Measurements from ENCODE around the gene ARSB.

Gene ARSB

DNA sequence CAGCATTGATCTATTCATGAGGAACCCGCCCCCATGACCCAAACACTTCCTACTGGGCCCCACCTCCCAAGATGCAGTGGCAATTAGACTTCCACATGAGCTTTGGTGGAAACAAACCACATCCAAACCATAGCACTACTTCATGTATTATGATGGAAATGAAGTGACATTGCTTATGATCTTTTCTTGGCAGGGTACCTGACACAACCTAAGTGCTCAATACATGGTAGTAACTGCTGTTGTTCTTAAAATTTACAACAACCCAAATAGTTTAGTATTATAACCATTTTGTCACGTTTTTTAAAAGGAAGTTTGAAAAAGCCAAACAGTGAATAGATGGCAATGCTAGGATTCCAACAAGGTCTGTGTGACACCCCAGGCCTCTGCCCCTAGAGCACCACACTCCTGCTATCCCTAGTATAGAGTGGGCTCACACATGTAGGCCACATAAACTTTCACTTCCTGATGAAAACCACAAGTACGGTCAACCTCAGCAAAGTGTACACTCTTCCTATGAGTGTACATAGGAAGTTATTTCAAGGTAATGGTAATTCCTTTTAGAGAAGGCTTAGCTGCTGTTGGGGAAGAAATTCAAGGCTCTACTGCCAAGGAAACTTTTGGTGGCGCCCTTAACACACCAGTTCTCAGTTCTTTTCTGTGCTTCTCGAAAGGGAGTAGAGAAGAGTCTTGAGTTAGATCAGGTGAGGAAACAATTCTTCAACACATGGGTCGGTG lies 97.6 kb downstream of the ARSB start:
- Histone ChIP-seq H3K79me2 (ENCODE audit: low read length) (no peaks in the 10 kb centered on the region), H4K20me1 (ENCODE audit: insufficient read depth, low read length) (no peaks in the 10 kb centered on the region), H3K9me3 (replicated peaks; ENCODE audit: insufficient read depth, low read length) (no peaks in the 10 kb centered on the region), H3K27ac (ENCODE audit: low read length) (no peak overlapping the region), H3K36me3 (replicated peaks; ENCODE audit: insufficient read depth, low read length) (no peaks in the 10 kb centered on the region), H3K27me3 (replicated peaks; ENCODE audit: insufficient read depth, low read length) (no peaks in the 10 kb centered on the region), H3K9me2 (replicated peaks; ENCODE audit: insufficient read depth, low read length) (no peaks in the 10 kb centered on the region), H3F3A (ENCODE audit: insufficient read depth, low read length) (no peaks in the 10 kb centered on the region), H3K4me2 (ENCODE audit: low read depth, low read length) (no peak overlapping the region), H2AFZ (ENCODE audit: low read length) (no peak overlapping the region), H3K9ac (ENCODE audit: low read length) (no peak overlapping the region), H3K4me3 (ENCODE audit: low read length) (no peak overlapping the region), H3K4me1 (ENCODE audit: low read length) (peaks cover 4% of the 10 kb centered on the region; the same call in 1 of the 2 replicates)
- peak; percentile 23 for DNase-seq
- TF ChIP-seq EZH2phosphoT487 (IDR thresholded peaks at IDR 0.05; ENCODE audit: low read length) (no peak), EZH2 (optimal IDR thresholded peaks at IDR 0.05; ENCODE audit: low read depth, low read length) (no peak)
- TF ChIP-seq, protein P1, sequence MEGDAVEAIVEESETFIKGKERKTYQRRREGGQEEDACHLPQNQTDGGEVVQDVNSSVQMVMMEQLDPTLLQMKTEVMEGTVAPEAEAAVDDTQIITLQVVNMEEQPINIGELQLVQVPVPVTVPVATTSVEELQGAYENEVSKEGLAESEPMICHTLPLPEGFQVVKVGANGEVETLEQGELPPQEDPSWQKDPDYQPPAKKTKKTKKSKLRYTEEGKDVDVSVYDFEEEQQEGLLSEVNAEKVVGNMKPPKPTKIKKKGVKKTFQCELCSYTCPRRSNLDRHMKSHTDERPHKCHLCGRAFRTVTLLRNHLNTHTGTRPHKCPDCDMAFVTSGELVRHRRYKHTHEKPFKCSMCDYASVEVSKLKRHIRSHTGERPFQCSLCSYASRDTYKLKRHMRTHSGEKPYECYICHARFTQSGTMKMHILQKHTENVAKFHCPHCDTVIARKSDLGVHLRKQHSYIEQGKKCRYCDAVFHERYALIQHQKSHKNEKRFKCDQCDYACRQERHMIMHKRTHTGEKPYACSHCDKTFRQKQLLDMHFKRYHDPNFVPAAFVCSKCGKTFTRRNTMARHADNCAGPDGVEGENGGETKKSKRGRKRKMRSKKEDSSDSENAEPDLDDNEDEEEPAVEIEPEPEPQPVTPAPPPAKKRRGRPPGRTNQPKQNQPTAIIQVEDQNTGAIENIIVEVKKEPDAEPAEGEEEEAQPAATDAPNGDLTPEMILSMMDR (IDR thresholded peaks at IDR 0.05; ENCODE audit: low read length), result no peak

DNA sequence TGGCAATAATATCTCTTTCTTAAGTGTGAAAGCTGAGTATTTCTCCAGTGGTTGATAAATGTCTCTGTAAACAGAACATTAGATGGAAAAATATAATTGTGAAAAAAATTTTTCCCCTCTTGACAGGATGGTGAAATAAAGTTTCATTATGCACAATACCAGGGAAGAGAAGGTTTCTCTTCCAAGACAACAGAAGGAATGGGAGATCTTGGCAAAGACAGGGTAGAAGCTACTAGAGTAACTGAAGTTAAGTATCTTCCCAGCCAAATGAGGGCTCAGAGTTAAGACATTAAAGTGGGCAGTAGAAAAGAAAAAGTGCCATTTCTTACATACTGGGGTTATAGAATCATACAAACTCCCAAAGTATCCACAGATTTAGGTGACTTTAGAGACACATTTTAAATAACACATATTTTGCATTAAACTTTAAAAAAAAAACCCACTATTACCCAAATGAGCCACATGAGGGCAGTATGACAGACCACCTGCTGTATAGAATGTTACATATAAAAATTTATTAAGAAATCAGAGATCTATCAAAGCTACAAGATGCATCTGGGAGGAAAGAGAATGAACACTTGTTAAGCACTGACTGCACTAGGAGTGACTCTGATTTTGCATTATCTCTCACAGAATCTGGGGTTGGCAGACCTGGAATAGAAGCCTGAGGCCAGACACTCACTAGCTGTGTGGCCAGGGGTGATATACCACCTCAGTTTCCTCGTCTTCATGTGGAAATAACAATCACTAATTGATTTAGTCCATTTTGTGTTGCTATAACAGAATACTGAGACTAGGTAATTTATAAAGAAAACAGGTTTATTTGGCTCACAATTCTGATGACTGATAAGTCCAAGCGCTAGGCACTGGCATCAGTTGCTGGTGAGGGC lies 98.5 kb downstream of the ARSB start:
- Histone ChIP-seq H3K27ac (ENCODE audit: low read length) (no peak overlapping the region), H3K9ac (ENCODE audit: low read length) (no peak overlapping the region), H3K4me2 (ENCODE audit: low read depth, low read length) (no peak overlapping the region), H3F3A (ENCODE audit: insufficient read depth, low read length) (no peaks in the 10 kb centered on the region), H3K9me2 (replicated peaks; ENCODE audit: insufficient read depth, low read length) (no peaks in the 10 kb centered on the region), H4K20me1 (ENCODE audit: insufficient read depth, low read length) (no peaks in the 10 kb centered on the region), H3K9me3 (replicated peaks; ENCODE audit: insufficient read depth, low read length) (no peaks in the 10 kb centered on the region), H3K36me3 (replicated peaks; ENCODE audit: insufficient read depth, low read length) (no peaks in the 10 kb centered on the region), H3K4me3 (ENCODE audit: low read length) (no peak overlapping the region), H3K4me1 (ENCODE audit: low read length) (peaks cover 4% of the 10 kb centered on the region; the same call in 1 of the 2 replicates), H2AFZ (ENCODE audit: low read length) (no peak overlapping the region), H3K79me2 (ENCODE audit: low read length) (no peaks in the 10 kb centered on the region), H3K27me3 (replicated peaks; ENCODE audit: insufficient read depth, low read length) (no peaks in the 10 kb centered on the region)
- DNase-seq, result peak; percentile 27
- no peak for TF ChIP-seq EZH2 (optimal IDR thresholded peaks at IDR 0.05; ENCODE audit: low read depth, low read length)
- TF ChIP-seq, protein P1 (IDR thresholded peaks at IDR 0.05; ENCODE audit: low read length), result peak; percentile 64

DNA sequence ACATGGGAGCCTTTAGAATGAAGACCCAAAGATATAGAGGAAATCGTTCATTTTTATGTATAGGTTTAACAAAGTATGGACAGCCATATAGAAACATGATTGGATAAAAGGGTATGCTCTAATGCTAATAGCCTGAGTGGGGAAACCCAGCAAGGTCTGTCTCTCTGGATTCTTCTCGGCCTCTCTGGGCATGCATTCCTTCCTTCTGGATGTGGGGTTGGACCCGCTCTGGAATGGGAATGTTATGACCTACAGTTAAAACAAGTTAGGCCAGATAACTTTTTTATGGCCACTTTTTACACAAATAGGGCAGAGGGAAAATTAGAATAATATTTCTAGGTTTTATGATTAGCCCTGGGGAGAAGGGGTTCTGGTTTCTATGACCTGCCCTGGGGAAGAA lies 103.2 kb downstream of the ARSB start:
- Histone ChIP-seq H4K20me1 (ENCODE audit: insufficient read depth, low read length) (no peaks in the 10 kb centered on the region), H3K27me3 (replicated peaks; ENCODE audit: insufficient read depth, low read length) (no peaks in the 10 kb centered on the region), H3K79me2 (ENCODE audit: low read length) (no peaks in the 10 kb centered on the region), H3K9me2 (replicated peaks; ENCODE audit: insufficient read depth, low read length) (no peaks in the 10 kb centered on the region), H3K4me3 (ENCODE audit: low read length) (no peak overlapping the region), H3K4me1 (ENCODE audit: low read length) (no peaks in the 10 kb centered on the region), H3K4me2 (ENCODE audit: low read depth, low read length) (no peak overlapping the region), H2AFZ (ENCODE audit: low read length) (no peak overlapping the region), H3K27ac (ENCODE audit: low read length) (no peak overlapping the region), H3K9me3 (replicated peaks; ENCODE audit: insufficient read depth, low read length) (no peaks in the 10 kb centered on the region), H3K9ac (ENCODE audit: low read length) (no peak overlapping the region), H3F3A (ENCODE audit: insufficient read depth, low read length) (no peaks in the 10 kb centered on the region), H3K36me3 (replicated peaks; ENCODE audit: insufficient read depth, low read length) (no peaks in the 10 kb centered on the region)
- DNase-seq, result no peak
- TF ChIP-seq EZH2phosphoT487 (IDR thresholded peaks at IDR 0.05; ENCODE audit: low read length), result no peak
- no peak for TF ChIP-seq EZH2 (optimal IDR thresholded peaks at IDR 0.05; ENCODE audit: low read depth, low read length)
- TF ChIP-seq, protein P1 (IDR thresholded peaks at IDR 0.05; ENCODE audit: low read length), result no peak
